GM19397 (cell line): ENCODE measurements around the gene TERT.

Experiments
- ATAC-seq: cut with Tn5 transposase; IDR thresholded peaks from one replicate; pipeline ENCODE4 v1.9.1; 2021; ENCODE audit warnings: mild to moderate bottlenecking, moderate library complexity; ENCODE audit not compliant: unreplicated experiment

Gene TERT

DNA sequence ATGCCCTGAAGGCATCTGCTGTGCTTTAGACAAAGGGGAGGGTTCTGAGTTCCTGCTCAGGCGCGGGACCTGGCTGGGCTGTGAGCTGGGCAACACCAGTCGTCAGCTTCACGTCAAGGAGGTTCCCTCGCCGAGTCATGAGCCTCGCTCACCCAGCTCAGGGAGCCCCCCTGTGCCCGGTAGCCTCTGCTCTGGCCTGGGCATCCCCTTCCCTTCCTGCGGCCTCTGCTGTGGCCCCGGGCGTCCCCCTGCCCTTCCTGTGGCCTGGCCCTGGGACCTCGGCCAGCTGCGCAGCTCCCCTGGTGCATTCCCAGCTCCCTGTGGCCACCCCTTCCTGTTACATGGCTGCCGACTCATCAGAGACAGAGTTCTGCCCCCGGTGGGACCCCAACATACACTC, 29.8 kb downstream of the TERT start:
- no peak for ATAC-seq

DNA sequence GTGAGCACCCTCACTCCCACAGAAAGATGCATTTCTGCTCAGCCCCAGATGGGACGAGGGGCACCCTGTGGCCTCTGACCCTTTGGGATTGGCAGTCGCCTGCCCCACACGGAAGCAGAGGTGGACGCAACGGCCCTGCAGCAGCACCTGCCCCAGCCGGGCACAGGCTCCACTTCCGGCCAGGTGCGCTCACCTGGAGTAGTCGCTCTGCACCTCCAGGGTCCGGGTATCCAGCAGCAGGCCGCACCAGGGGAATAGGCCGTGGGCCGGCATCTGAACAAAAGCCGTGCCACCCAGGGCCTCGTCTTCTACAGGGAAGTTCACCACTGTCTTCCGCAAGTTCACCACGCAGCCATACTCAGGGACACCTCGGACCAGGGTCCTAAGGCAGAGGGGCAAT, 30.7 kb downstream of the TERT start:
- no peak for ATAC-seq

DNA sequence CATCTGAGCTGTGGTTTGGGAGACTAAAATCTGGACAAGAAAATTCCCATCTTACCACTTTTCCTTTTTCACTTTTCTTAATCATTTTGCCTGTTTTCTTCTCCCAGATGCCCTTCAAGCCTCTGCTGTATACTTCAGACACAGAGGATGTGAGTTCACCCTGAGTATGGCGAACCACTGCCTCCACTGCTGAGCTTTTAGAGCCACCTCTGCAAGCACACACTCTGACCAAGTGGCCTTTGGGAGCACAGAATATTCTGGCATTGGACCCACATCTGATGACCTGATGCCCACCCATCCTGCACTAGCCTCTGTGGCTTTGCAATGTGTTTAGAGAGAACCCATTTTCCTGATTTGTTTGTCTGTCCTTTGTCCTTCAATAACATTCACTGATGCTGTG, 32.5 kb downstream of the TERT start:
- ATAC-seq, result no peak

DNA sequence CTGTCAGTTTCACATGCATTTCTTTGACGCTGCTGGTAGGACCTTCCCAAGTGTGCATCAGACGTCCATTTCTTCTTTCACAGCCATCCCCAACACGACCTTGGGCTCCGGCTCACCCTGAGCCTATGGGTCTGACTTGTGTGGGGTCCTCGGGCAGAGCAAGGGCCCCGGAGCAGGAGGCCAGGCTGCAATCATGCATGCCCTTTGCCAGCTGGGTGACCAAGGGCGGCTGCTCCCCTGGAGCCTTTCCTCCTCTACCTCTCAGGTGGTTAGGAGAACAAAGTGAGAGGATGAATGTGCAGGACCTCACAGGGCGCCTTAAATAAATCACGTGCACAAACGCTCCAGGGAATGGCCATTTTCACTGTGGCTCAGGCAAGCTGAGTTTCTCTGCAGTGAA, 33.2 kb downstream of the TERT start:
- ATAC-seq, result no peak

DNA sequence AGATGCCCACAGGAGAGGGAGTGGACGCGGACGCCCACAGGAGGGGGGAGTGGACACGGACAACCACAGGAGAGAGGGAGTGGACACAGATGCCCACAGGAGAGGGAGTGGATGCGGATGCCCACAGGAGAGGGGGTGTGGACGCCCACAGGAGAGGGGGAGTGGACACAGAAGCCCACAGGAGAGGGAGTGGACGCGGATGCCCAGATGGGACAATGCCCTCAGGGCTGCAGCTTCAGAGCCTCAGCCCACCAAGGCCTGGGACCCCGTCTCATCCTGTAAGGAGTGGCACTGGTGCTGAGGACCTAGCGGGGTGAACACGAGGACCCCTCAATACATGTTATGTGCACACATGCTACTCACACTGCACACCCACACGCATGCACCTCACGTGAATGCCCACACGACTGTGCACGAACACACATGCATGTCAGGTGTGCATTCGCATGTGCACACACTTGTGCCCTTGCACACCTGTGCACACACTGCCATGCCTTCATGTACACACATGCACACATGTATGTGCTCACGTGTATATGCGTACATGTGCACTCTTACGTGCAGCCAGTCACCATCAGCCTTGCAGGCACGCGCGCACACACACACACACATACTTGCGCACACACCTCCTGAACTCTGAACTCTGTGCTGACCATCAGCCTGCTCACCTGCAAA, 34.9 kb downstream of the TERT start:
- no peak for ATAC-seq

DNA sequence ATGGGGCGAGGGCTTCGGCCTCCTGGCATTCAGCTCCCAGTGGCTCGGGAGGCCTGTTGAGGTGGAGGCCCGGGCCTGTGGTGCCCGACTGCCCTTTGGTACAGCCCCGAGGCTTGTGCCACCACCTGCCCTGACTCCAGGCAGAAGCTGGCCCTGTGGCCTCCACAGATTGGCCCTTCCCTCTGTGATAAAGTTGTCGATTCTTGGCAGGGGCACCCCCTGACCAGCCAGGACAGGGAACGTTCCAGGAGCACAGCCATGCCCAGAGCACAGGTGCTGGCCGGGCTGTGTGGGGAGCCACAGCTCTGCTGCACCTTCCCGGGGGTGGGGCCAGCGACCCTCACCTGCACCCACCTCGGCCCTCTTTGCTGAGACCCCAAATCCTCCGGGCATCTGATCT, 37.0 kb downstream of the TERT start:
- ATAC-seq, result no peak

DNA sequence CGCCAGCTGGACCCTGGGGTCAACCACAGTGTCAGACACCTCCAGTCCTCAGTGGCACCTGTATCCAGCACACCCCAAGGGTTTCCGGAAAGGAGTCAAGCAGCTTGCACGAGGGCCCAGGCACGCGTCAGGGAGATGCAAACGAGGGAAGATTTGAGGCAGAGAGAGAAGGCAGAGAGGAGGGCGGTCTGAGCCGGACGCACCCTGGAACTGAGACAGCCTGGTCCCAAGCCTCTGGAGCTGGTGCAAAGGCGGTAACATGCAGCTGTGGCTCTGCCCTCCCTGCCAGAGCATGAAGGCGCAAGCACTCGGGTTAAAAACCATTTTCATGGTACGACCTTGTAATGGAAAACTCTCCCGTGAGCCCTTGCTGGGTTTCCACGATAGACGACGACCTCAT, 37.5 kb downstream of the TERT start:
- no peak for ATAC-seq

DNA sequence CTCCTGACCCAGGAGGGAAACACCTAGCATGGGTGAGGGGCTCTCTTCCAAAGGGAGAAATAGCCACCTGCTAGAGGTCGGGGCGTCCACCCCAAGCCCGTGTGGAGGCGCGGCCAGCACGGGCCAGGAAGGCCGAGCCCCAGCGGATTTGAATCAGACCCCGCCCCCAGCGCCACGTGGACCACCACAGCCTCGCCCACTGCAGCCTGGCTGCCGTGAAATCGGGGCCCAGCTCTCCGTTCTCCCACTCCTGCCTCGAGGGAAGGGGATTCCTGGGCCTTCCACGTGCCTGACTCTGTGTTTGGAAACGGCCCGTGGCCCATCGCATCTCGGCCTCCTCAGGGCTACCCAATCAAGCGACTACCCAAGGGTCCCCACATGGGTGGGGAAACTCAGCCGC, 38.1 kb downstream of the TERT start:
- ATAC-seq, result no peak

DNA sequence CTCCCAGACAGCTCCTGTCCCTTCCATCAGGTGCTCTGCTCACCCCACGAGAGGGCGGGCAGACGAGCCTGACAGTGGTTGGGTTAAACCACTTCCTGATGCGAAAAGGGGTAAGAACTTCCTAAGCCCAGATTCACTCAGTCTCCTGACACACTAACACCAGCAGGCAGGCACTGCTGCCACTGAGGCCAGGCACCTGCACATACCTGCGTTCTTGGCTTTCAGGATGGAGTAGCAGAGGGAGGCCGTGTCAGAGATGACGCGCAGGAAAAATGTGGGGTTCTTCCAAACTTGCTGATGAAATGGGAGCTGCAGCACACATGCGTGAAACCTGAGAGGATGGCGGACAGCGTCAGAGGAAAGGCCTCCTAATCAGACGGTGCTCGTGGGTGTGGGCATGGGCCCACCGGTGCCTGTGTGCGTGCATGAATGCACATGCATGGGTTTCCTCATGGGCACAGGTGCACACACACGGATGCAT, 39.7 kb downstream of the TERT start:
- ATAC-seq, result no peak

DNA sequence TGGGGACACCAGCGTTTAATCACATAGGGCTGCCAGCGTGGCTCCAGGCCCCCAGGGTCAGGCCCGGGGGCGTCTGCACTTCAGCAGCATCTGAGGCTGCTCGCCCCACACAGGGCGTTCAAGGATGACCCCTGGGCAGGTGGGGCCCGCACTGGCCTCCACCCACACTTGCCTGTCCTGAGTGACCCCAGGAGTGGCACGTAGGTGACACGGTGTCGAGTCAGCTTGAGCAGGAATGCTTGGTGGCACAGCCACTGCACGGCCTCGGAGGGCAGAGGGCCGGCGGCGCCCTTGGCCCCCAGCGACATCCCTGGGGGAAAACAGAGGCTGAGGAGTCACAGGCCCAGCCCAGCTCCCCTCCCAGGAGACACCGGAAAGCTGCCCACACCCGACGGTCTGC, 40.7 kb downstream of the TERT start:
- no peak for ATAC-seq

DNA sequence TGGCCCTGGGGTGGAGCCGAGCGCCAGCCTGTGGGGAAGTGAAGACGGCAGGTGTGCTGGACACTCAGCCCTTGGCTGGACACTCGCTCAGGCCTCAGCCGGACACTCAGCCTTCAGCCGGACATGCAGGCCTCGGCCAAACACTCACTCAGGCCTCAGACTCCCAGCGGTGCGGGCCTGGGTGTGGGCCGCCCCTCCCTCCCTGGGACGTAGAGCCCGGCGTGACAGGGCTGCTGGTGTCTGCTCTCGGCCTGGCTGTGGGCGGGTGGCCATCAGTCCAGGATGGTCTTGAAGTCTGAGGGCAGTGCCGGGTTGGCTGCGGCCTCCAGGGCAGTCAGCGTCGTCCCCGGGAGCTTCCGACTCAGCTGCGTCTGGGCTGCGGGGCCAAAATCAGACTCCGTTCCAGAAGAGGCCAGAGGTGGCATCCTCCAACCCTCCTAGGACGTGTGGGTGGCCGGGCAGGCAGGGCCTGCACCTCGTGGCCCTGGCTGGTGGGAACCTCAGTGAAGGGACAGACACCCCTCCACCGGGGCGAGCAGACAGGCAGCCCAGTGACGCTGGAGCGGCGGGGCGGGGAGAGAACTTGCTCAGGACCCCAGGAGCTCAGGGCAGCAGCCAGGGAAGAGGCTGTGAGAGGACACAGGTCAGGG, 41.3 kb downstream of the TERT start:
- ATAC-seq, result no peak

DNA sequence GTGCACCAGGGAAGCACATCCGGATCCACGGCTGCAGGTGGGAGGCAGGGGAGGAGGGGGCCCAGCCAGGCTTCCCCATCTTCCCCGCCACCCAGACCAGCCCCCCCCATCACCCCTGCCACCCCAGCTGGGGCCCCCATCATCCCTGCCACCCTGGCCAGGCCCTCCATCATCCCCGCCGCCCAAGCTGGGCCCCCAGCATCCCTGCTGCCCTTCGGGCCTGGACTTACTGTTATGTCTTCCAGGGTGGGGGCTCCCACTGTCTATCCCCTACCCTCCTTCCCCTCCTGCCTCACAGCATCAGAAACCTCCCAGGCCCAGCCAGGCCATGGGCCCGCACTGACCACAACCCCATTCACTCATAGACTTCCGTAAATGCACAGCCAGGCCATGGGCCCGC, 42.2 kb downstream of the TERT start:
- no peak for ATAC-seq

DNA sequence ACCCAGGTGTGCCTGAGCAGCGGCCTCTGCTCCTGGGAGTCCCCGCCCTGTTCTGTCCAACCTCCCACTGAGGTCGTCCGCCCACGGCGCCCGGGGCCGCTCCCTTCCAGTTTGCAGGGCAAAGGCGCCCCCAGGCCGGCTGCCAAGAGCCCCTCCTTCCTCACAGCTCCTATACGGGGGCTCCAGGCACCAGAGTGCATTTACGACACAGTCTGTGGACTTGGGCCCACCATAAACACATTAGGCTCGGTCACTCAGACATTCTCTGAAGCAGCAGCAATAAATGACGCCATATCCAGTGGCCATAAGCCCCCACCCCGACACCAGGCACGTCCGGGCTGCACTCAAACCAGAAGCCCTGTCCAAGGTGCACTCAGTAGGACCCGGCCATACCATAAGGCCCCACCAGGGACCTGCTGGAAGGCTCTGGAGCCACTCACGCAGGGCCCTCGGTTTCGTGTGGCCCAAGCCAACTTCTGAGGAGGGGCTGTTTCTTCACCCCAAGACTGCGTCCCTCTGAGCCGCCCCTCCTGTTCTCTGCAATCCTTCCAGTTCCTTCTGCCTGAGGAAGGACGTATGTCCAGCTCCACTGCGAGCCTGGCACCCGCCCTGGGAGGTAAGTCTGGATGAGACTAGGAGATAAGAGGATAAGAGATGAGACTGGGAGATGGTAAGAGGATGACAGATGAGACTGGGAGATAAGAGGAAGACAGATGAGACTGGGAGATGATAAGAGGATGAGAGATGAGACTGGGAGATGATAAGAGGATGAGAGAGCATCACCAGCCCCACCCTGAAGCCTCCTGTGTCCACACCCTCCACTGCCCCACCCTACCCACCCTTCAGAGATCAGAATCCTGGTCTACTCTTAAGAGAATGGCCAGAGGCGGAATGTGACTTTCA, 42.9 kb downstream of the TERT start:
- no peak for ATAC-seq

DNA sequence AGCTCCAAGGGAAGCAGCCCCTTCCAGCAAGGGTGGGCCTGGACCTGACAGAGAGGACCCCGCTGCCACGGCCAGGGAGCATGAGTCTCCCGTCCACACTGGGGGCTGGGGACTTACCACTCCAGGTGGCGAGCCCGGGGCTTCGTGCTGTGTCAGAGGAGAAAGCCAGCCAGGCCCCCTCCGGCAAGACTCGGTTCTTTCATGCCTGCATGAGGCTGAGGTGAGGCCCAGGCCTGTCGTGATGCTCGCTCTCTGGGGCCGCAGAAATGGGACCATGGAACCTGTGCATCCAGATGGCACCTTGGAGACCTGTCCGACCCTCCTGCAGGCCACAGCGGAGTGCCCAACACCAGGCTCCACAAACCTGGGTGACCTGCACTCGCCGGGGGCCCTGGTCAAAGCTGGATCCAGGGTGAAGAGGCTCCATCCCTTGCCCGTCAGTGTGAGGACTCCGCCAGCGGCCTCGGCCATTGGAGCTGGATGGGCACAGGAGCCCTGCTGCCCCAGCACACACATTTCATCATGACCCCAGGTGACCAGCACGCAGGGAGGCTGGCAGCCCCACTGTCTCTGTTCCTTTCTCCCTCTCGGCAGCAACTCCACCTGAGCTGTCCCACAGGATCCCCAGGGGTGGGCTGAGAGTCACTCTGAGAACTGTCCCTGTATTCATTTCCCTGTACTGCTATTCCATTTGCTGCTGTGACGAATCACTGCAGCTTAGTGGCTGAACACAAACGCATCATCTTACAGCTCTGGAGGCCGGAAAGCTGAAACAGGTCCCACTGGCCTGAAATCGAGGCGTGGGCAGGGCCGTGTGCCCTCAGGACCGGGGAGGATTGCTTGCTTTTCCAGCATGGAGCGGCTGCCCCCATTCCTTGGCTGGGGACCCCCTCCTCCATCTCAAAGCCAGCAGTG, 45.2 kb downstream of the TERT start:
- no peak for ATAC-seq

DNA sequence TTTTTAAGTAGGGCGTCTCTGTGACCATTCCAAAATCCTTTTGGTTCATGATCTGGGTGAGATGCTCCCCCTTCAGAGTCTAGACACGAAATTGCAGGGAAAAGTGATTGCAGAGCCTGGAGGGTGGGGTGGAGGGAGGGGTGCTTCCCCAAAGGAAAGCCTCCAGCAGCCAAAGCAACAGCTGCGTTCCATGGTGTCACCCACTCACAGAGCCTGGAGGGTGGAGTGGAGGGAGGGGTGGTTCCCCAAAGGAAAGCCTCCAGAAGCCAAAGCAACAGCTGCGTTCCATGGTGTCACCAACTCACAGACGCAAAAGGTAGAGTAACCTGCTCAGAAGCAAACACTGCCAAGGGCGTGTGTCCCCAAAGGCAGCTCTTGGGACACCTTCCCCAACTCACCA, 47.1 kb downstream of the TERT start:
- no peak for ATAC-seq

DNA sequence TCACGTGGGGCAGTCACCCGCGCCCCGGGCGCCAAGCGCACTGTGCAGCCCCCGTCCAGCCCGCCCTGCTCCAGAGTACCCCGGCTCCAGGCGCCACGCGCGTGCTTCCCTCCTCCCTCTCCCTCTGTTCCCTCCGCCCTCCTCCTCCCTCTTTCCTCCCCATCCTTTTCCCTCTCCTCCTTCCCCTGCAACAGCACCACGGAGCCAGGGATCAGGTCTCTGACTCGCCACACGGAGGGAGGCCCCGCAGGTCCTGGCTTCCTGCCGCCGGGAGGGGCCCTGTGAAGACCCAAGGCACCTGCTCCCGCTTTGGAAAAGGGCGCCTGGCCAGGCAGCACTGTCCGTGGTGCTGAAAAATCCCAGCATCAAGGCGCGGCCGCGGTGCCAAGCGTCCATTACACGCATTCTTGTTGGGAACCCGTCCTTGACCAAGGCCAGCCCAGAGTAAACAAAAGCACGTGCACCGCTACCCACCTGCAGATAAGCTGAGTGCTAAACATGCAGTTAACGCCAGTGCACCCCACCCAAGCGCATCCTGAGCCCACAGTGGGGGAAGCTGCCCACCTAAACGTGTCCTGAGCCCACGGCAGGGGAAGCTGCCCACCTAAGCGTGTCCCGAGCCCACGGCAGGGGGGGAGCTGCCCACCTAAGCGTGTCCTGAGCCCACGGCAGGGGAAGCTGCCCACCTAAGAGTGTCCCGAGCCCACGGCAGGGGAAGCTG, 48.0 kb downstream of the TERT start:
- no peak for ATAC-seq

DNA sequence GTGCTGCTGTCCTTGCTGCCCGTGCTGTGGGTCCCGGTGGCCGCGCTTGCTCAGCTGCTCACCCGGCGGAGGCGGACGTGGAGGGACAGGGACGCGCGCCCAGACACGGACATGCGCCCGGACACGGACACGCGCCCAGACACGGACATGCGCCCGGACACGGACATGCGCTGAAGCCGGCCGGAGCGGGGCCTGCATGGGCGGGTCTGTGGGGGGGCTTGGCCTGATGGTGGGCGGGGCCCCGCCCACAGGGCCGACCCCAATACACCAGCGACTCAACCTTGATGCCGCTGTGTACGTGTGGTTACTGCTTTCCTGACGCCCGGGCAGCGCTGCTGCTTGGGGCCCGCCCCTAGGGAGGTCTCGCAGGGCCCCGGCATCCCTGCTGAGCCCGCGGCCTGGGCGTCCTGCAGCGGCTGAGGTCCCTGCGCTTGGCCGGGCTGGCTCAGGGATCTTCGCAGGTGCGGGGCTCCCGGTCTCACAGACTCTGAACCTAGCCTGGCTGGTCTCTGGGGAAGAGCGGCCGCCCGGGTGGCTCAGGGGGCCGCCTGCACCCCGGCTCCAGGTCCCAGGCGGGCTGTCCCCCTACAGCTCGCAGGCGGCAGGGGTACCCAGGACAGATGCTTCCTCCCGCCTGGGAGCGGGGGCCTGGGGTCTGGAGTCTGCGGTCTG, 48.8 kb downstream of the TERT start:
- no peak for ATAC-seq

DNA sequence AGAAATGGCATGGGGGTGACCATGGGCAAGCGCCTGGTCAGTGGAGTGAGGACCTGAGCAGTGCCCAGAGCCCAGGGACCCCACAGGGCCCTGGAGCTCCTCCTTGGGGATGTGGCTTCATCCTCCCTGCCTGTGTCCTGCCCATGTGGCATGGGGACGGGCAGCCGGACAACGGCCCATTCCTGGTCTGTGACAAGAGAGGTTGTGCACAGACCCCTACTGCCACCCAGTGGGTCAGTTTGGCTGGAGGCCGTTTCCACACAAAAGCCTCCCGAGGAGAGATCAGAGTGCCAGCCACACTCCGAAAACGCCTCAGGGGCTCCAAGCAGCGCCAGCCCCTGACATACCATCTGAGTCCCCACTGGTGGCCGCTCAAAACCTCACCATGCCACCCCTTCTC, 49.9 kb downstream of the TERT start:
- ATAC-seq, result no peak

DNA sequence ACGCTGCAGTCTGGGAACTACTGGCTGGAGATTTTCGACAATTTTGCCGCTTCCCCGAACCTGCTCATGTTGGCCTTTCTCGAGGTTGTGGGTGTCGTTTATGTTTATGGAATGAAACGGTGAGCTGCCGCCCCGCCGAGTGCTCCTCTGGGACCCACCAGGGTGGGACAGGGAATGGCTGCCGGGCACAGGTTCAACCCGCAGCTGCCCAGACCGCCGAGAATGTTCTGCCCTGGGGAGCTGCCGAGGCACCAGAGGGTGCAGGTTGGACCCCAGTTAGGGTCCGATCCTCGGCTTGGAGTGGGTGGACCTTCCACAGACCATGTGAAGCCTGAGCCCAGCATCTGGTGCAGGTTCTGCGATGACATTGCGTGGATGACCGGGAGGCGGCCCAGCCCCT, 50.6 kb downstream of the TERT start:
- no peak for ATAC-seq
